Left hindlimb (tissue), 1 donor: ENCODE measurements around the gene ATF6.

Experiments used
- DNase-seq: peaks from one replicate; pipeline ENCODE4 v3.0.0-alpha.2; 2018

Gene ATF6

GRCh38 chr1:161838362-161838761, 72.2 kb downstream of the ATF6 start:
- DNase-seq = no peak

- no peak for DNase-seq
Observed at GRCh38 chr1:161838885-161839284, 72.8 kb downstream of the ATF6 start.

- no peak for DNase-seq
Observed at GRCh38 chr1:161839591-161839990, 73.5 kb downstream of the ATF6 start.

- no peak for DNase-seq
Observed at GRCh38 chr1:161840363-161840762, 74.2 kb downstream of the ATF6 start.

- no peak for DNase-seq
Observed at GRCh38 chr1:161843156-161843555, 77.0 kb downstream of the ATF6 start.

- DNase-seq = no peak
Observed at GRCh38 chr1:161844696-161845095, 78.6 kb downstream of the ATF6 start.

- no peak for DNase-seq
Observed at GRCh38 chr1:161848676-161849075, 82.6 kb downstream of the ATF6 start.

GRCh38 chr1:161849518-161849917, 83.4 kb downstream of the ATF6 start:
- DNase-seq = no peak

GRCh38 chr1:161855260-161855659, 89.1 kb downstream of the ATF6 start:
- no peak for DNase-seq

- DNase-seq = no peak
Observed at GRCh38 chr1:161858271-161858670, 92.2 kb downstream of the ATF6 start.

- no peak for DNase-seq
Observed at GRCh38 chr1:161863549-161863948, 97.4 kb downstream of the ATF6 start.

GRCh38 chr1:161864577-161864976, 98.5 kb downstream of the ATF6 start:
- DNase-seq = peak; percentile 35

- DNase-seq = no peak
Observed at GRCh38 chr1:161866241-161866640, 100.1 kb downstream of the ATF6 start.

GRCh38 chr1:161868832-161869231, 102.7 kb downstream of the ATF6 start:
- no peak for DNase-seq

- DNase-seq = no peak
Observed at GRCh38 chr1:161869291-161869690, 103.2 kb downstream of the ATF6 start.

GRCh38 chr1:161872506-161872905, 106.4 kb downstream of the ATF6 start:
- DNase-seq = no peak

GRCh38 chr1:161879261-161879660, 113.1 kb downstream of the ATF6 start:
- no peak for DNase-seq

GRCh38 chr1:161884475-161884874, 118.4 kb downstream of the ATF6 start:
- no peak for DNase-seq

- peak; percentile 58 for DNase-seq
Observed at GRCh38 chr1:161885003-161885402, 118.9 kb downstream of the ATF6 start.

GRCh38 chr1:161885759-161886158, 119.6 kb downstream of the ATF6 start:
- DNase-seq = no peak

- no peak for DNase-seq
Observed at GRCh38 chr1:161886589-161886988, 120.5 kb downstream of the ATF6 start.

GRCh38 chr1:161887730-161888287, 121.7 kb downstream of the ATF6 start:
- DNase-seq = no peak

- DNase-seq = no peak
Observed at GRCh38 chr1:161890574-161890973, 124.5 kb downstream of the ATF6 start.

GRCh38 chr1:161899091-161899490, 133.0 kb downstream of the ATF6 start:
- no peak for DNase-seq

GRCh38 chr1:161900160-161900559, 134.0 kb downstream of the ATF6 start:
- DNase-seq = no peak

GRCh38 chr1:161902182-161902581, 136.1 kb downstream of the ATF6 start:
- DNase-seq = no peak
